GM18507 (cell line): Measurements from ENCODE around the gene FNDC3B.

ENCODE experiments used
- DNase-seq: peaks from one replicate; pipeline ENCODE4 v3.0.0; 2011; ENCODE audit warnings: low read depth; ENCODE audit not compliant: insufficient read length; ENCODE audit errors: extremely low spot score
- FAIRE-seq: peaks from 2 replicates; lab custom pipeline; 2011; peaks lifted over from hg19 to GRCh38; lab: Jason Lieb, UNC

The FNDC3B gene

GRCh38 chr3:172048599-172048998, 9.2 kb downstream of the FNDC3B start:
- FAIRE-seq: no peak
- DNase-seq: no peak

- DNase-seq: no peak
- FAIRE-seq: no peak
Observed at GRCh38 chr3:172051310-172051956, 12.1 kb downstream of the FNDC3B start.

- FAIRE-seq: no peak
- no peak for DNase-seq
Observed at GRCh38 chr3:172051957-172052354, 12.6 kb downstream of the FNDC3B start.

GRCh38 chr3:172052405-172052804, 13.0 kb downstream of the FNDC3B start:
- DNase-seq: no peak
- FAIRE-seq: no peak

GRCh38 chr3:172054115-172054764, 14.9 kb downstream of the FNDC3B start:
- FAIRE-seq: no peak

GRCh38 chr3:172056416-172056815, 17.0 kb downstream of the FNDC3B start:
- FAIRE-seq (no peak), DNase-seq (no peak)

More at GRCh38 chr3:172054115-172054764, 14.9 kb downstream of the FNDC3B start:
- DNase-seq: no peak

- FAIRE-seq: no peak
Observed at GRCh38 chr3:172057059-172057458, 17.7 kb downstream of the FNDC3B start.

GRCh38 chr3:172057624-172058327, 18.4 kb downstream of the FNDC3B start:
- FAIRE-seq (no peak), DNase-seq (no peak)

More at GRCh38 chr3:172057059-172057458, 17.7 kb downstream of the FNDC3B start:
- DNase-seq: no peak

- no peak for DNase-seq
- FAIRE-seq: no peak
Observed at GRCh38 chr3:172059532-172059931, 20.2 kb downstream of the FNDC3B start.

- DNase-seq (no peak), FAIRE-seq (no peak)
Observed at GRCh38 chr3:172060234-172060633, 20.9 kb downstream of the FNDC3B start.

GRCh38 chr3:172061724-172062184, 22.4 kb downstream of the FNDC3B start:
- FAIRE-seq (peak; percentile 81), DNase-seq (peak; percentile 37)

- no peak for DNase-seq
- no peak for FAIRE-seq
Observed at GRCh38 chr3:172062761-172063160, 23.4 kb downstream of the FNDC3B start.

GRCh38 chr3:172063456-172064432, 24.4 kb downstream of the FNDC3B start:
- FAIRE-seq (no peak), DNase-seq (no peak)

GRCh38 chr3:172065527-172065926, 26.1 kb downstream of the FNDC3B start:
- DNase-seq (no peak), FAIRE-seq (no peak)

GRCh38 chr3:172065967-172066762, 26.8 kb downstream of the FNDC3B start:
- FAIRE-seq (peak; percentile 76), DNase-seq (no peak)

- DNase-seq: no peak
- FAIRE-seq: no peak
Observed at GRCh38 chr3:172066880-172067796, 27.8 kb downstream of the FNDC3B start.

- no peak for FAIRE-seq
- no peak for DNase-seq
Observed at GRCh38 chr3:172067837-172068440, 28.6 kb downstream of the FNDC3B start.
